ENCODE results near the gene TPRG1L. TPM values are rescaled to one million over a fixed set of nuclear protein-coding genes. Genes with fewer than 3 reads are reported as not detected.

TPRG1L gene
- total and polyA plus RNA-seq, 10 of the 15 experiments (the other 5 are each of a cell fraction or from before 2014, with no cell fraction given), result 1.5 to 16.5 (median 8.0) TPM

GRCh38 chr1:3651930-3652547, 27.2 kb downstream of the TPRG1L start, which contains the start of gene TP73 (continued):
- TF ChIP-seq ZNF217 (IDR thresholded peaks at IDR 0.05), result peak; percentile 55; the same call in 1 of the 2 replicates
- TF ChIP-seq NFIC (IDR thresholded peaks at IDR 0.05; ENCODE audit: low read depth, low read length), result no peak
- TF ChIP-seq HDAC2 (IDR thresholded peaks at IDR 0.05), result no peak
- TF ChIP-seq POLR2AphosphoS5 (IDR thresholded peaks at IDR 0.05; ENCODE audit: low read length), result no peak
- TF ChIP-seq CHD2 (IDR thresholded peaks at IDR 0.05; ENCODE audit: borderline replicate concordance, low read depth, low read length), result no peak
- TF ChIP-seq BACH1 (IDR thresholded peaks at IDR 0.05; ENCODE audit: borderline replicate concordance), result 0 out of 2 replicates have a peak, but pooled peaks have one; percentile 48
- TF ChIP-seq EP300 (IDR thresholded peaks at IDR 0.05; ENCODE audit: borderline replicate concordance in 1 of 2, control insufficient read depth in 1 of 2, low read depth in 2 of 2, low read length in 2 of 2), result no peak
- TF ChIP-seq IRF4 (IDR thresholded peaks at IDR 0.05; ENCODE audit: low read depth, low read length), result no peak
- no peak for TF ChIP-seq STAT3 (IDR thresholded peaks at IDR 0.05; ENCODE audit: low read depth, low read length)
- TF ChIP-seq EGR1 (IDR thresholded peaks at IDR 0.05; ENCODE audit: borderline replicate concordance in 1 of 2, low read depth in 2 of 2, low read length in 2 of 2), result peak in 1 of 2 experiments; percentile 98; a peak in 2 of 3 replicates
- no peak for TF ChIP-seq CBFB (IDR thresholded peaks at IDR 0.05; ENCODE audit: low read depth)
- TF ChIP-seq FOXM1 (IDR thresholded peaks at IDR 0.05; ENCODE audit: low read depth, low read length), result no peak
- TF ChIP-seq, protein P1, sequence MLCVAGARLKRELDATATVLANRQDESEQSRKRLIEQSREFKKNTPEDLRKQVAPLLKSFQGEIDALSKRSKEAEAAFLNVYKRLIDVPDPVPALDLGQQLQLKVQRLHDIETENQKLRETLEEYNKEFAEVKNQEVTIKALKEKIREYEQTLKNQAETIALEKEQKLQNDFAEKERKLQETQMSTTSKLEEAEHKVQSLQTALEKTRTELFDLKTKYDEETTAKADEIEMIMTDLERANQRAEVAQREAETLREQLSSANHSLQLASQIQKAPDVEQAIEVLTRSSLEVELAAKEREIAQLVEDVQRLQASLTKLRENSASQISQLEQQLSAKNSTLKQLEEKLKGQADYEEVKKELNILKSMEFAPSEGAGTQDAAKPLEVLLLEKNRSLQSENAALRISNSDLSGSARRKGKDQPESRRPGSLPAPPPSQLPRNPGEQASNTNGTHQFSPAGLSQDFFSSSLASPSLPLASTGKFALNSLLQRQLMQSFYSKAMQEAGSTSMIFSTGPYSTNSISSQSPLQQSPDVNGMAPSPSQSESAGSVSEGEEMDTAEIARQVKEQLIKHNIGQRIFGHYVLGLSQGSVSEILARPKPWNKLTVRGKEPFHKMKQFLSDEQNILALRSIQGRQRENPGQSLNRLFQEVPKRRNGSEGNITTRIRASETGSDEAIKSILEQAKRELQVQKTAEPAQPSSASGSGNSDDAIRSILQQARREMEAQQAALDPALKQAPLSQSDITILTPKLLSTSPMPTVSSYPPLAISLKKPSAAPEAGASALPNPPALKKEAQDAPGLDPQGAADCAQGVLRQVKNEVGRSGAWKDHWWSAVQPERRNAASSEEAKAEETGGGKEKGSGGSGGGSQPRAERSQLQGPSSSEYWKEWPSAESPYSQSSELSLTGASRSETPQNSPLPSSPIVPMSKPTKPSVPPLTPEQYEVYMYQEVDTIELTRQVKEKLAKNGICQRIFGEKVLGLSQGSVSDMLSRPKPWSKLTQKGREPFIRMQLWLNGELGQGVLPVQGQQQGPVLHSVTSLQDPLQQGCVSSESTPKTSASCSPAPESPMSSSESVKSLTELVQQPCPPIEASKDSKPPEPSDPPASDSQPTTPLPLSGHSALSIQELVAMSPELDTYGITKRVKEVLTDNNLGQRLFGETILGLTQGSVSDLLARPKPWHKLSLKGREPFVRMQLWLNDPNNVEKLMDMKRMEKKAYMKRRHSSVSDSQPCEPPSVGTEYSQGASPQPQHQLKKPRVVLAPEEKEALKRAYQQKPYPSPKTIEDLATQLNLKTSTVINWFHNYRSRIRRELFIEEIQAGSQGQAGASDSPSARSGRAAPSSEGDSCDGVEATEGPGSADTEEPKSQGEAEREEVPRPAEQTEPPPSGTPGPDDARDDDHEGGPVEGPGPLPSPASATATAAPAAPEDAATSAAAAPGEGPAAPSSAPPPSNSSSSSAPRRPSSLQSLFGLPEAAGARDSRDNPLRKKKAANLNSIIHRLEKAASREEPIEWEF (IDR thresholded peaks at IDR 0.05; ENCODE audit: insufficient replicate concordance, low read depth, low read length), result no peak
- TF ChIP-seq BCLAF1 (IDR thresholded peaks at IDR 0.05), result no peak
- TF ChIP-seq, protein P2, sequence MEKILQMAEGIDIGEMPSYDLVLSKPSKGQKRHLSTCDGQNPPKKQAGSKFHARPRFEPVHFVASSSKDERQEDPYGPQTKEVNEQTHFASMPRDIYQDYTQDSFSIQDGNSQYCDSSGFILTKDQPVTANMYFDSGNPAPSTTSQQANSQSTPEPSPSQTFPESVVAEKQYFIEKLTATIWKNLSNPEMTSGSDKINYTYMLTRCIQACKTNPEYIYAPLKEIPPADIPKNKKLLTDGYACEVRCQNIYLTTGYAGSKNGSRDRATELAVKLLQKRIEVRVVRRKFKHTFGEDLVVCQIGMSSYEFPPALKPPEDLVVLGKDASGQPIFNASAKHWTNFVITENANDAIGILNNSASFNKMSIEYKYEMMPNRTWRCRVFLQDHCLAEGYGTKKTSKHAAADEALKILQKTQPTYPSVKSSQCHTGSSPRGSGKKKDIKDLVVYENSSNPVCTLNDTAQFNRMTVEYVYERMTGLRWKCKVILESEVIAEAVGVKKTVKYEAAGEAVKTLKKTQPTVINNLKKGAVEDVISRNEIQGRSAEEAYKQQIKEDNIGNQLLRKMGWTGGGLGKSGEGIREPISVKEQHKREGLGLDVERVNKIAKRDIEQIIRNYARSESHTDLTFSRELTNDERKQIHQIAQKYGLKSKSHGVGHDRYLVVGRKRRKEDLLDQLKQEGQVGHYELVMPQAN (conservative IDR thresholded peaks at IDR 0.05), result no peak
- 0 out of 2 replicates have a peak, but pooled peaks have one; percentile 37 for TF ChIP-seq SMARCA5 (IDR thresholded peaks at IDR 0.05)
- peak; percentile 78 for TF ChIP-seq DPF2 (IDR thresholded peaks at IDR 0.05)
- TF ChIP-seq TCF12 (IDR thresholded peaks at IDR 0.05; ENCODE audit: low read depth, low read length), result 0 out of 2 replicates have a peak, but pooled peaks have one; percentile 20
- no peak for TF ChIP-seq CEBPB (IDR thresholded peaks at IDR 0.05; ENCODE audit: borderline replicate concordance in 1 of 2, low read depth in 2 of 2, low read length in 2 of 2)
- TF ChIP-seq RAD21 (IDR thresholded peaks at IDR 0.05; ENCODE audit: insufficient read depth, low read depth, low read length), result 0 out of 2 replicates have a peak, but pooled peaks have one; percentile 2
- no peak for TF ChIP-seq NRF1 (conservative IDR thresholded peaks at IDR 0.05; ENCODE audit: low read depth, low read length)

Data from GM12878 (cell line).